GM21717 (cell line): Measurements from ENCODE around the gene OPCML.

Source experiments
- ATAC-seq: cut with Tn5 transposase; IDR thresholded peaks from one replicate; pipeline ENCODE4 v1.9.1; 2021; ENCODE audit warnings: mild to moderate bottlenecking, moderate library complexity; ENCODE audit not compliant: unreplicated experiment

OPCML gene

GRCh38 chr11:133531971-133532651, at the start of gene OPCML:
TSS of gene OPCML (minus strand) at chr11:133532501.
- ATAC-seq: no peak

- no peak for ATAC-seq
Measured at GRCh38 chr11:133581091-133581490, 48.8 kb upstream of the OPCML start.

GRCh38 chr11:133579165-133580031, 47.1 kb upstream of the OPCML start:
- no peak for ATAC-seq

- ATAC-seq: no peak
Measured at GRCh38 chr11:133577403-133577802, 45.1 kb upstream of the OPCML start.

GRCh38 chr11:133576351-133576750, 44.0 kb upstream of the OPCML start:
- no peak for ATAC-seq

GRCh38 chr11:133573081-133573480, 40.8 kb upstream of the OPCML start:
- ATAC-seq: no peak

- ATAC-seq: no peak
Measured at GRCh38 chr11:133570376-133570775, 38.1 kb upstream of the OPCML start.

- no peak for ATAC-seq
Measured at GRCh38 chr11:133563505-133564025, 31.3 kb upstream of the OPCML start.

GRCh38 chr11:133560472-133560855, 28.2 kb upstream of the OPCML start:
- no peak for ATAC-seq

GRCh38 chr11:133559833-133560471, 27.7 kb upstream of the OPCML start:
- no peak for ATAC-seq

GRCh38 chr11:133559382-133559781, 27.1 kb upstream of the OPCML start:
- ATAC-seq: no peak

GRCh38 chr11:133555034-133555433, 22.7 kb upstream of the OPCML start:
- ATAC-seq: no peak

GRCh38 chr11:133553885-133554740, 21.8 kb upstream of the OPCML start:
- ATAC-seq: no peak

GRCh38 chr11:133552938-133553337, 20.6 kb upstream of the OPCML start:
- no peak for ATAC-seq

- no peak for ATAC-seq
Measured at GRCh38 chr11:133551064-133551463, 18.8 kb upstream of the OPCML start.

GRCh38 chr11:133549826-133550225, 17.5 kb upstream of the OPCML start:
- no peak for ATAC-seq

GRCh38 chr11:133548641-133549040, 16.3 kb upstream of the OPCML start:
- ATAC-seq: no peak

GRCh38 chr11:133547808-133548494, 15.7 kb upstream of the OPCML start:
- ATAC-seq: no peak

- ATAC-seq: no peak
Measured at GRCh38 chr11:133545199-133545803, 13.0 kb upstream of the OPCML start.

GRCh38 chr11:133541720-133542095, 9.4 kb upstream of the OPCML start:
- ATAC-seq: no peak
